ENCODE results near the gene CST9L.
A peak's percentile ranks its signal among the peaks of the same experiment; 100 is the strongest.

Gene CST9L

GRCh38 chr20:23568320-23568970, at the start of gene CST9L:
Gene CST9L (minus strand): TSS chr20:23568484. CDS start chr20:23568450, 34 bp downstream.
- Histone ChIP-seq H3K27ac (no peak within 1 kb of the TSS), H3K4me3 (no peak within 1 kb of the TSS)

GRCh38 chr20:23614163-23614562, 45.9 kb upstream of the CST9L start:
- H3K4me3 ChIP-seq: no peak overlapping the region
- H3K27ac ChIP-seq: peak overlapping the region in 1 of 21 experiments; percentile 21

- no peak overlapping the region for H3K4me3 ChIP-seq
- H3K27ac ChIP-seq: peak overlapping the region in 2 of 21 experiments; percentile 21 to 35
These were observed 45.4 kb upstream of the CST9L start for GRCh38 chr20:23613676-23614075.

- H3K27ac ChIP-seq: no peak overlapping the region
These were observed 44.1 kb upstream of the CST9L start for GRCh38 chr20:23612396-23612795.

GRCh38 chr20:23609486-23610109, 41.3 kb upstream of the CST9L start:
- Histone ChIP-seq H3K27ac (no peak overlapping the region), H3K4me3 (no peak overlapping the region)

More at GRCh38 chr20:23612396-23612795, 44.1 kb upstream of the CST9L start:
- H3K4me3 ChIP-seq: no peak overlapping the region

- Histone ChIP-seq H3K27ac (no peak overlapping the region), H3K4me3 (no peak overlapping the region)
These were observed 40.1 kb upstream of the CST9L start for GRCh38 chr20:23608251-23608846.

- H3K4me3 ChIP-seq: no peak overlapping the region
- no peak overlapping the region for H3K27ac ChIP-seq
These were observed 39.4 kb upstream of the CST9L start for GRCh38 chr20:23607497-23608245.

- Histone ChIP-seq H3K4me3 (no peak overlapping the region), H3K27ac (peak overlapping the region in 1 of 21 experiments; percentile 10)
These were observed 38.4 kb upstream of the CST9L start for GRCh38 chr20:23606652-23607049.

- Histone ChIP-seq H3K4me3 (no peak within 1 kb of the TSS), H3K27ac (no peak within 1 kb of the TSS)
These were observed 37.8 kb upstream of the CST9L start, which contains the start of gene CST9 for GRCh38 chr20:23605867-23606651. Gene CST9 (minus strand): TSS chr20:23605917. CDS start chr20:23605864, 53 bp downstream.

GRCh38 chr20:23604306-23604705, 36.0 kb upstream of the CST9L start:
- H3K27ac ChIP-seq: no peak overlapping the region
- no peak overlapping the region for H3K4me3 ChIP-seq

- H3K4me3 ChIP-seq: no peak overlapping the region
- no peak overlapping the region for H3K27ac ChIP-seq
These were observed 35.0 kb upstream of the CST9L start for GRCh38 chr20:23603321-23603720.

- no peak overlapping the region for H3K27ac ChIP-seq
These were observed 34.4 kb upstream of the CST9L start for GRCh38 chr20:23602699-23603098.

GRCh38 chr20:23602241-23602640, 34.0 kb upstream of the CST9L start:
- no peak overlapping the region for H3K4me3 ChIP-seq
- H3K27ac ChIP-seq: no peak overlapping the region

More at GRCh38 chr20:23602699-23603098, 34.4 kb upstream of the CST9L start:
- H3K4me3 ChIP-seq: no peak overlapping the region

GRCh38 chr20:23601715-23602114, 33.4 kb upstream of the CST9L start:
- Histone ChIP-seq H3K27ac (no peak overlapping the region), H3K4me3 (no peak overlapping the region)

GRCh38 chr20:23598481-23598880, 30.2 kb upstream of the CST9L start:
- no peak overlapping the region for H3K4me3 ChIP-seq
- H3K27ac ChIP-seq: no peak overlapping the region

- Histone ChIP-seq H3K4me3 (no peak overlapping the region), H3K27ac (no peak overlapping the region)
These were observed 28.4 kb upstream of the CST9L start for GRCh38 chr20:23596579-23597250.

- H3K27ac ChIP-seq: no peak overlapping the region
These were observed 27.7 kb upstream of the CST9L start for GRCh38 chr20:23595941-23596340.

GRCh38 chr20:23588434-23589403, 20.4 kb upstream of the CST9L start:
- Histone ChIP-seq H3K27ac (peak overlapping the region in 2 of 21 experiments; percentile 14 to 40), H3K4me3 (no peak overlapping the region)

More at GRCh38 chr20:23595941-23596340, 27.7 kb upstream of the CST9L start:
- H3K4me3 ChIP-seq: no peak overlapping the region

Data from skin epidermis (tissue), 12 donors.